Right lobe of liver (tissue), 4 donors: ENCODE results near the gene GPC6.

ENCODE experiments used
- CTCF ChIP-seq, 4 donors: fragments of 200-600 bp in 3 of 4; fragments of 450-650 bp in 1 of 4; IDR thresholded peaks; one replicate each; pipeline versions ENCODE4 v1.5.1 to v1.8.0; 2016 to 2022; ENCODE audit warnings: antibody characterized with exemption in 4 of 4, mild to moderate bottlenecking in 2 of 4
- POLR2A ChIP-seq: fragments of 450-650 bp; IDR thresholded peaks from one replicate; pipeline ENCODE4 v1.6.1; 2017; ENCODE audit warnings: antibody characterized with exemption, mild to moderate bottlenecking
- donor health status: DM: no; HTN: no; CAD: no.
- donor health status: DM: no; HTN: no; CAD: no.
- donor health status: DM: no; HTN: yes; CAD: no.

- no peak for TF ChIP-seq CTCF (IDR thresholded peaks at IDR 0.05)
- no peak for TF ChIP-seq POLR2A
These were observed 862.1 kb downstream of the GPC6 start for GRCh38 chr13:94088742-94089141.
